Measurements from ENCODE around the gene ITPKC.

- TF ChIP-seq EZH2 (IDR thresholded peaks at IDR 0.05; ENCODE audit: borderline replicate concordance, insufficient read depth, low read length, poor library complexity, severe bottlenecking), result no peak
- no peak for TF ChIP-seq POLR2AphosphoS5 (IDR thresholded peaks at IDR 0.05)
- no peak for TF ChIP-seq CTCF (IDR thresholded peaks at IDR 0.05; ENCODE audit: poor library complexity, severe bottlenecking)
- no peak for TF ChIP-seq REST (IDR thresholded peaks at IDR 0.05; ENCODE audit: borderline replicate concordance)
- no peak for TF ChIP-seq EP300 (conservative IDR thresholded peaks at IDR 0.05; ENCODE audit: poor library complexity, severe bottlenecking)
These were observed 58.2 kb downstream of the ITPKC start, which contains the start of gene MIA for GRCh38 chr19:40774916-40775631.

Data from neural cell (in vitro differentiated cells).